CD4-positive, alpha-beta T cell (primary cell): ENCODE results near the gene CD300A. TPM values are rescaled to one million over a fixed set of nuclear protein-coding genes. Genes with fewer than 3 reads are reported as not detected.

ENCODE experiments used
- ATAC-seq: fragments of 200-7000 bp; cut with Tn5 transposase; one replicate; pipeline ENCODE4 v1.10.0; 2022; ENCODE audit warnings: mild to moderate bottlenecking; ENCODE audit not compliant: poor library complexity
- CTCF ChIA-PET: fragments of 350-600 bp; sonication (Branson Sonifier 250); formaldehyde crosslinking; loops from one replicate; lab custom pipeline; 2021; ENCODE audit warnings: antibody characterized with exemption, inconsistent platforms; lab: Charles Lee
- POLR2A ChIA-PET: fragments of 350-600 bp; sonication (Branson Sonifier 250); formaldehyde crosslinking; loops from one replicate; lab custom pipeline; 2021; ENCODE audit warnings: antibody characterized with exemption, inconsistent platforms; lab: Charles Lee
- DNase-seq, 14 experiments: peaks; one replicate each; pipeline ENCODE4 v3.0.0-alpha.2; 2013 to 2020; ENCODE audit warnings: mixed read lengths in 2 of 14
- H3K27ac ChIP-seq, 2 donors: one replicate each; pipeline versions ENCODE4 v1.5.1 to v1.7.0; 2013; ENCODE audit warnings: low read length in 2 of 2, low read depth in 1 of 2, mild to moderate bottlenecking in 1 of 2
- H3K27me3 ChIP-seq, 2 experiments: 1 replicate in 1 of 2; 2 replicates in 1 of 2; pipeline versions ENCODE4 v1.6.1 to v1.7.0; 2013; ENCODE audit warnings: low read length in 2 of 2, control low read depth in 1 of 2, mild to moderate bottlenecking in 1 of 2, moderate library complexity in 1 of 2; ENCODE audit not compliant: insufficient read depth in 2 of 2, control insufficient read depth in 1 of 2
- H3K36me3 ChIP-seq: one replicate; pipeline ENCODE4 v1.6.1; 2013; ENCODE audit warnings: low read length, control low read depth; ENCODE audit not compliant: insufficient read depth
- H3K4me1 ChIP-seq: one replicate; pipeline ENCODE4 v1.6.1; 2013; ENCODE audit warnings: low read length, control low read depth; ENCODE audit not compliant: insufficient read depth
- H3K4me3 ChIP-seq: one replicate; pipeline ENCODE4 v1.5.1; 2013; ENCODE audit warnings: mild to moderate bottlenecking, low read length, moderate library complexity
- H3K9me3 ChIP-seq, 2 experiments: 1 replicate in 1 of 2; 2 replicates in 1 of 2; pipeline versions ENCODE4 v1.6.1 to v1.7.0; 2013; ENCODE audit warnings: low read length in 2 of 2, mild to moderate bottlenecking in 2 of 2, control low read depth in 1 of 2, moderate library complexity in 1 of 2; ENCODE audit not compliant: control insufficient read depth in 1 of 2, insufficient read depth in 1 of 2
- H3K27ac Mint-ChIP-seq: one replicate; pipeline ENCODE4 v1.8.0; 2020; ENCODE audit warnings: mixed read lengths
- H3K27me3 Mint-ChIP-seq: one replicate; pipeline ENCODE4 v1.8.0; 2021; ENCODE audit warnings: mixed read lengths
- H3K36me3 Mint-ChIP-seq: one replicate; pipeline ENCODE4 v1.8.0; 2021; ENCODE audit warnings: low read depth, mixed read lengths
- H3K4me1 Mint-ChIP-seq: one replicate; pipeline ENCODE4 v1.8.0; 2021; ENCODE audit warnings: low read depth, mixed read lengths
- H3K4me3 Mint-ChIP-seq: one replicate; pipeline ENCODE4 v1.8.0; 2020; ENCODE audit warnings: mild to moderate bottlenecking, mixed read lengths
- H3K9me3 Mint-ChIP-seq: one replicate; pipeline ENCODE4 v1.8.0; 2020; ENCODE audit warnings: mixed read lengths
- intact Hi-C, 2 experiments: fragments of 100-400 bp; cut with DNase I in 1 of 2; cut with micrococcal nuclease in 1 of 2; formaldehyde crosslinking; loops; one replicate each; pipeline versions ENCODE4 v1.15.1 to v1.9.0; 2023 to 2025; cut with DNase I, micrococcal nuclease
- total RNA-seq, 174 experiments: library from RNA in 2 of 174; stranded (reverse) in 2 of 174; gene quantifications; one replicate each; pipeline ENCODE4 v1.2.3 and lab custom pipeline; 2021 to 2026
- TF ChIP-seq, protein P1 (sequence below): fragments of 200-600 bp; IDR thresholded peaks from one replicate; pipeline ENCODE4 v1.8.0; 2022; ENCODE audit warnings: antibody characterized with exemption, mild to moderate bottlenecking

Gene CD300A
- total RNA-seq, 2 experiments from 2014 or later, result 1.8 to 2.6 TPM

DNA sequence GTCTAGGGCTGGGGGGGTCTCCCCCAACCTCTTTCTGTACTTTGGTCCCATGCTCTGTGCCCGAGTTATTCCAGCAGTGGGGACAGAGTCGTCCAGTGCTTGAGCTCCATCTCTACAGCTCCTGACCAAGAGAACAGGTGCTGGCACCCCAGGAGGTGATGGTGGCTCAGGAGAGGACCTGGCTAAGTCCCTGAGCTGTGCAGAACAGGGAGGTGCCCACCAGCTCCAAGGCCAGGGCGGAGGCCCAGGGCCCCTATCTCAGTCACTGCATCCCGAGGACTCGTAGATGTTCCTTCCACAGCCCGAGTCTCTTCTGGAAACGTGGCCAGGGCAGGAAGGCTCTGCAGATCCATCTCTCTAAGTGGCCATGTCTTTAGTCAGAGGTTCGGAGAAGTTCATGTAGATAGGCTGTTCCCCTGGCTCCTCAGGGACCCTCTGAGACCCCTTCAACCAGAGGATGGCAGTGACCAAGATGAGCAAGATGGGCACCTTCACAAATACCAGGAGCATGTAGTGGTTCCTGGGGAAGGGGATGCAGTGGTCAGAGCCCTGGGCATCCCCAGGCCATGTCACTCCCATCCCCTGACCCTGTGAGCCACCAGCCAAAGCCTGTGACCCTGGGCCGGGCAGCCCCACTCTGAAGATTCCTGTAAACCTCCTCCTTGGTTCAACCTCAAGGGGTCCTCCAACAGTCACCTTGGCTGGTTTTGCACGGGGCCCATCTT lies 56.1 kb downstream of the CD300A start:
- no peak overlapping the region for H3K27ac Mint-ChIP-seq
- H3K4me1 ChIP-seq, result peaks cover 6% of the 10 kb centered on the region
- H3K4me3 ChIP-seq, result no peak overlapping the region

DNA sequence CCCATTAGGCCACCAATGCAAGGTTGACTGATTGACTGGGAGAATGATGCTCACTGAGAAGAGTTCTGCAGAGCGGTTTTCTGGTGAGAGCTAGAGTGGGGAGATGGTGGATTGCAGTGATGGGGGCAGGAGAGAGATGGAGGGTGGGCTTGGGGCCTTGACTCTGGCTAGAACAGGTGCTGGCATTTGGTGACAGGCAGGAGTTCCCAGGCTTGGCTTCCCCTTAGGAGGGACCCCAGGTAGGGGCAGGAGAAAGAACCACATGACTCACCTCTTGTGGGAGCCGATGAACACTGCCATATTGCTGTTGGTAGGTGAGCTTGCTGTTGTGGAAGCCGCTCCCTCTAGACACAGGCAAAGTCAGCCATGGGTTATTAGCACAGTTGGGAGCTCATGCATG lies 56.9 kb downstream of the CD300A start:
- H3K4me1 Mint-ChIP-seq, result no peaks in the 10 kb centered on the region
- peaks cover 0 to 19% of the 10 kb centered on the region in 2 experiments for H3K9me3 ChIP-seq
- ChIA-PET POLR2A (no interaction called here), CTCF (no interaction called here)
- no peak overlapping the region for H3K4me3 ChIP-seq
- H3K36me3 ChIP-seq, result no peaks in the 10 kb centered on the region
- H3K9me3 Mint-ChIP-seq, result peaks cover 2% of the 10 kb centered on the region
- H3K27me3 Mint-ChIP-seq, result peaks cover 41% of the 10 kb centered on the region
- H3K27ac Mint-ChIP-seq, result no peak overlapping the region
- H3K4me1 ChIP-seq, result peaks cover 6% of the 10 kb centered on the region
- DNase-seq (peak in 1 of 14 experiments; percentile 20), ATAC-seq (no peak)
- intact Hi-C loops, result no loop called here
- H3K4me3 Mint-ChIP-seq, result no peak overlapping the region
- TF ChIP-seq, protein P1, sequence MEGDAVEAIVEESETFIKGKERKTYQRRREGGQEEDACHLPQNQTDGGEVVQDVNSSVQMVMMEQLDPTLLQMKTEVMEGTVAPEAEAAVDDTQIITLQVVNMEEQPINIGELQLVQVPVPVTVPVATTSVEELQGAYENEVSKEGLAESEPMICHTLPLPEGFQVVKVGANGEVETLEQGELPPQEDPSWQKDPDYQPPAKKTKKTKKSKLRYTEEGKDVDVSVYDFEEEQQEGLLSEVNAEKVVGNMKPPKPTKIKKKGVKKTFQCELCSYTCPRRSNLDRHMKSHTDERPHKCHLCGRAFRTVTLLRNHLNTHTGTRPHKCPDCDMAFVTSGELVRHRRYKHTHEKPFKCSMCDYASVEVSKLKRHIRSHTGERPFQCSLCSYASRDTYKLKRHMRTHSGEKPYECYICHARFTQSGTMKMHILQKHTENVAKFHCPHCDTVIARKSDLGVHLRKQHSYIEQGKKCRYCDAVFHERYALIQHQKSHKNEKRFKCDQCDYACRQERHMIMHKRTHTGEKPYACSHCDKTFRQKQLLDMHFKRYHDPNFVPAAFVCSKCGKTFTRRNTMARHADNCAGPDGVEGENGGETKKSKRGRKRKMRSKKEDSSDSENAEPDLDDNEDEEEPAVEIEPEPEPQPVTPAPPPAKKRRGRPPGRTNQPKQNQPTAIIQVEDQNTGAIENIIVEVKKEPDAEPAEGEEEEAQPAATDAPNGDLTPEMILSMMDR, result no peak
- peaks cover 3% of the 10 kb centered on the region for H3K36me3 Mint-ChIP-seq
- H3K27me3 ChIP-seq, result peaks cover 21 to 29% of the 10 kb centered on the region in 2 experiments
- no peak overlapping the region for H3K27ac ChIP-seq

More for the DNA sequence above, 56.1 kb downstream of the CD300A start:
- no peak for DNase-seq
- H3K4me3 Mint-ChIP-seq, result no peak overlapping the region
- no peak overlapping the region for H3K27ac ChIP-seq
- CTCF ChIA-PET, result no interaction called here
- TF ChIP-seq, protein P1, result no peak
- H3K9me3 Mint-ChIP-seq, result peaks cover 2% of the 10 kb centered on the region
- H3K36me3 Mint-ChIP-seq, result peaks cover 3% of the 10 kb centered on the region
- ATAC-seq, result no peak
- POLR2A ChIA-PET, result no interaction called here
- H3K27me3 Mint-ChIP-seq, result peaks cover 47% of the 10 kb centered on the region
- H3K4me1 Mint-ChIP-seq, result no peaks in the 10 kb centered on the region
- peaks cover 0 to 19% of the 10 kb centered on the region in 2 experiments for H3K9me3 ChIP-seq
- peaks cover 21 to 29% of the 10 kb centered on the region in 2 experiments for H3K27me3 ChIP-seq
- H3K36me3 ChIP-seq, result no peaks in the 10 kb centered on the region
- intact Hi-C loops, result no loop called here

DNA sequence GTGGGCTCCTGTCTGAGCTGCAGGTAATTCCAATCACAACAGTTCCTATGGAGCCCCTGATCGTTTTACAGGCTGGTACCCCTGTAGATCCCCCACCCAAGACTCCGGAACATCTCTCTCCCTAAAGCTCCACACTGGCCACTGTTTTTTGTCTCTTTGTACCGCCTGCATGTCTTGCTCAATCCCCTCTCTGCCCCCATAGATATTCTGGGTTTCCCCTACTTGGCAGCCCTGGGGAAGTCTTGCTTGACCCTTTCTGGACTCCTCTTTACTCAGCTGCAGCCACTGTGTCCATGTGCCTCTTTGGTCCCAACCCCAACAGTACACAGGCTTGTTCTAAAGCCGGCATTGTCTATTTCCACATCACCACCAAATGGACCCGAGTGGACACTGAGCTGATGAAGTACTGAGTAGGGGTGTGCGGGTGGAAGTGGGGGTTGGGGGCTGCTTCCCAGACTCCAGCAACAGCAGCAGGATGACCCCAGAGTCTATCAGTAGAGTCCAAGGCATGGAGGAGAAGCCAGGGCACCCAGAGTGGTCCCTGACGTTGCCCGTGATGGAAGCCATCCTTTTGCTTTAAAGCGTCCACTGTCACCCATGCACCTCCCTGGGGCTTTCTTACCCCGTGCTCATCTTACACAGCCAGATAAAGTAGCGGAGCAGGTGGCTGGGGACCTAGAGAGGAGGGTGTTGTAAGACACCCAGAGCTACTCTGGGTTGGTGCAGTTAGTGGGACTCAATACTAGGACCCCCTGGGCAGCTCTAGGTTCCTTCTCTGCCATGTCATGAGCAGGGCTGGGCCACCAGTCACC lies 58.4 kb downstream of the CD300A start:
- H3K36me3 ChIP-seq, result no peaks in the 10 kb centered on the region
- CTCF ChIA-PET, result interaction anchor here (0.6 kb wide), 1 partner anchor 10 kb away, joined by 3 read pairs; no protein-coding TSS in a partner anchor
- H3K36me3 Mint-ChIP-seq, result peaks cover 3% of the 10 kb centered on the region
- POLR2A ChIA-PET, result no interaction called here
- H3K27ac ChIP-seq, result no peak overlapping the region
- no peak overlapping the region for H3K4me3 ChIP-seq
- DNase-seq, result peak in 1 of 14 experiments; percentile 27
- H3K4me1 Mint-ChIP-seq, result no peaks in the 10 kb centered on the region
- TF ChIP-seq, protein P1, result no peak
- peaks cover 0 to 19% of the 10 kb centered on the region in 2 experiments for H3K9me3 ChIP-seq
- ATAC-seq, result no peak
- no peaks in the 10 kb centered on the region for H3K9me3 Mint-ChIP-seq
- peaks cover 21 to 29% of the 10 kb centered on the region in 2 experiments for H3K27me3 ChIP-seq
- no peak overlapping the region for H3K27ac Mint-ChIP-seq
- intact Hi-C loops, result no loop called here
- peaks cover 6% of the 10 kb centered on the region for H3K4me1 ChIP-seq
- peaks cover 38% of the 10 kb centered on the region for H3K27me3 Mint-ChIP-seq
- H3K4me3 Mint-ChIP-seq, result no peak overlapping the region
